GM18870 (cell line): ENCODE results near the gene APOD.

ENCODE experiments used
- ATAC-seq: cut with Tn5 transposase; IDR thresholded peaks from one replicate; pipeline ENCODE4 v1.9.1; 2021; ENCODE audit warnings: moderate library complexity; ENCODE audit not compliant: unreplicated experiment

Gene APOD

DNA sequence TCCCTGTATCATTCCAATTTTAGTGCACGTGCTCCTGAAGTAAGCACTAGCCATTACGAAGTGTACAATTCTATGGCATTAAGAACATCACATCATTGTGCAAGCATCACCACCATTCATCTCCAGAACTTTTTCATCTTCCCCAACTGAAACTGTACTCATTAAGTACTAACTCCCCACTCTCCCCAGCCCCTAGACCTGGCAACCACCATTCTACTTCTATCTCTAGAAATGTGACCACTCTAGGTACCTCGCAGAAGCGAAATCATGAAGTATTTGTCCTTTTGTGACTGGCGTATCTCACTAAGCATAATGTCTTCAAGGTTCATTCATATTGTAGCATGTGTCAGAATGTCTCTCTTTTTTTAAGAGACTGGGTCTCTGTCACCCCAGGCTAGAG, 52.1 kb downstream of the APOD start:
- ATAC-seq: no peak

DNA sequence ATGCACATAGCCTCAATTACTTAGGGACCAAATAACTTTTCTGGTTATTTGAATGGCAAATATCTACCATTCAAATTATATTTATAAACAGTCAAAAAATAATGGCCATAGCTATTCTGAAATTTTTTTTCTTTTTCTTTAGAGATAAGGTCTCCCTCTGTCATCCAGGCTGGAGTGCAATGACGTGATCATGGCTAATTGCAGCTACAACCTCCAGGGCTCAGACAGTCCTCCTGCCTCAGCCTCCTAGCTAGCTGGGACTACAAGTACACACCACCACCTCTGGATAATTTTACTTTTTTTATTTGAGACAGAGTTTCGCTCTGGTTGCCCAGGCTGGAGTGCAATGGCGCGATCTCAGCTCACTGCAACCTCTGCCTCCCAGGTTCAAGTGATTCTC, 57.2 kb downstream of the APOD start:
- no peak for ATAC-seq

DNA sequence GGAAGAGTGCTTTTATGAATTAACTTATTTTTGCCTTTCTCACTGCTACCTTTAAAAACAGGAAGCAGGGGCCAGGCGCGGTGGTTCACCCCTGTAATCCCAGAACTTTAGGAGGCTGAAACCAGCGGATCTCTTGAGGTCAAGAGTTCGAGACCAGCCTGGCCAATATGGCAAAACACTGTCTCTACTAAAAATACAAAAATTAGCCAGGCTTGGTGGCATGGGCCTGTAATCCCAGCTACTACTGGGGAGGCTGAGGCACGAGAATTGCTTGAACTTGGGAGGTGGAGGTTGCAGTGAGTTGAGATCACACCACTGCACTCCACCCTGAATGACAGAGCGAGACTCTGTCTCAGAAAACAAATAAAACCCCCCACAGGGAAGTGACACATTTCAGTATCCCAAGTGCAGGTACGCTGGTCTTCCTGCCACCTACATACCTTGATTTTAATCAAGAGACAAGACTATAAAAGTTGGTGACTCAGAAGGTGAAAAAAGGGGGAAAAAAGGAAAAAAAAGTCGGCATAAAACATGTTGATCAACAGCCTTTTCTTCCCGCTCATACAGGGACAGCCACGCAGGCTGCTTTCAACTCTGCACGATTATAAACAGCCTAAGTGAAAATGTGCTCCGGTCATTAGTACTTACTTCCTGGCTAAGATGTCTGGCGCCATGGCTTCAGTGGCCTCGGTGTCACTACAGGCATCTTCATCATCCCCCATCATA, 59.4 kb downstream of the APOD start:
- no peak for ATAC-seq

DNA sequence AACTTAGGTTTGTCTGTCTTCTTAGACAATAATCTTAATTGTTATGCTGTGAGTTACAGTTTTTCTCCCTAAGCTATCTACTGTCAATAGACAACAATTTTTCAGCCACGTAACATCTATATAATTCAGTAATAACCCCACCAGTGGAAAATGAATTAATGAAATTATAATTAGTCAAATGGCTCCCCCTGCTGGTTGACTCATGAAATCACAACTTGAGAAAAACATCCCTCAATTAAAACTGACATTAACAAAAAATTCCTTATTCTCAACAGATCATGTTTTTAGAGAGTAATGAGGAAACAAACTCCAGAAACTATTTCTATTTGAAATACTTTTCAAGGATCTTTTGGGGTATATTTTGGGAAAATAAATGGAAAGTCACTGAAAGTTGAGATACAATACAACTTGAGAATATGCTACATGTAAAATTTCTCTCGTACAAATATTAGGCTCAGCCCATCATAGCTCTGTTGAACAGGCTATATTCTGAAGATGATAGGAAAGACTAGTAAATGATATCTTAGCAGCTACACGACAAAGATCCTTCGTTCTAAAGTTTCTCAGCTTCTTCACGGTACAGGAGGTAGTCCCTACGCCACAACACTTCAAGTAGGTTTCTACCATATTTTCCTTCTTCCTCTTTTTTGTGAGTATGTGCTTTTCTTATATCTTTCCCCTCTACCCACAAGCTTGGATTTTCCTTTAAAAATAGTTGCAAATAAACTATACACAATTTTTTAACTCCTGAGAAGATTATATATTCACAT, 61.3 kb downstream of the APOD start:
- ATAC-seq: no peak
